Measurements from ENCODE around the gene VEGFA.

- TF ChIP-seq CTCF (IDR thresholded peaks at IDR 0.05; ENCODE audit: poor library complexity) (no peak), EZH2 (IDR thresholded peaks at IDR 0.05; ENCODE audit: borderline replicate concordance) (no peak)
Measured at GRCh38 chr6:43803783-43804549, 34.0 kb downstream of the VEGFA start.

Data from hepatocyte (in vitro differentiated cells).